Fibroblast of villous mesenchyme (primary cell): ENCODE measurements around the gene TCF25. TPM values are rescaled to one million over a fixed set of nuclear protein-coding genes. Genes with fewer than 3 reads are reported as not detected.

Source experiments
- DNase-seq: peaks from one replicate; pipeline ENCODE4 v3.0.0-alpha.2; 2010; ENCODE audit warnings: low read depth
- H3K4me3 ChIP-seq: 2 replicates; pipeline ENCODE4 v1.5.1; 2011; ENCODE audit warnings: low read depth, mild to moderate bottlenecking, low read length
- total RNA-seq: library from RNA; depleted of rRNA; stranded (reverse); fragments of >200 nt; gene quantifications from 2 replicates; pipeline ENCODE4 v1.2.3, GENCODE V29; 2012
- TF ChIP-seq, protein P1 (sequence below): IDR thresholded peaks from 2 replicates; pipeline ENCODE4 v1.5.1; 2012; ENCODE audit warnings: low read depth, mild to moderate bottlenecking, low read length; ENCODE audit not compliant: insufficient read depth

The TCF25 gene
- total RNA-seq, 1 donor = 188 TPM

- TF ChIP-seq, protein P1, sequence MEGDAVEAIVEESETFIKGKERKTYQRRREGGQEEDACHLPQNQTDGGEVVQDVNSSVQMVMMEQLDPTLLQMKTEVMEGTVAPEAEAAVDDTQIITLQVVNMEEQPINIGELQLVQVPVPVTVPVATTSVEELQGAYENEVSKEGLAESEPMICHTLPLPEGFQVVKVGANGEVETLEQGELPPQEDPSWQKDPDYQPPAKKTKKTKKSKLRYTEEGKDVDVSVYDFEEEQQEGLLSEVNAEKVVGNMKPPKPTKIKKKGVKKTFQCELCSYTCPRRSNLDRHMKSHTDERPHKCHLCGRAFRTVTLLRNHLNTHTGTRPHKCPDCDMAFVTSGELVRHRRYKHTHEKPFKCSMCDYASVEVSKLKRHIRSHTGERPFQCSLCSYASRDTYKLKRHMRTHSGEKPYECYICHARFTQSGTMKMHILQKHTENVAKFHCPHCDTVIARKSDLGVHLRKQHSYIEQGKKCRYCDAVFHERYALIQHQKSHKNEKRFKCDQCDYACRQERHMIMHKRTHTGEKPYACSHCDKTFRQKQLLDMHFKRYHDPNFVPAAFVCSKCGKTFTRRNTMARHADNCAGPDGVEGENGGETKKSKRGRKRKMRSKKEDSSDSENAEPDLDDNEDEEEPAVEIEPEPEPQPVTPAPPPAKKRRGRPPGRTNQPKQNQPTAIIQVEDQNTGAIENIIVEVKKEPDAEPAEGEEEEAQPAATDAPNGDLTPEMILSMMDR = no peak
- H3K4me3 ChIP-seq = no peak overlapping the region
- no peak for DNase-seq
Measured at GRCh38 chr16:89954462-89954861, 81.1 kb downstream of the TCF25 start.

DNA sequence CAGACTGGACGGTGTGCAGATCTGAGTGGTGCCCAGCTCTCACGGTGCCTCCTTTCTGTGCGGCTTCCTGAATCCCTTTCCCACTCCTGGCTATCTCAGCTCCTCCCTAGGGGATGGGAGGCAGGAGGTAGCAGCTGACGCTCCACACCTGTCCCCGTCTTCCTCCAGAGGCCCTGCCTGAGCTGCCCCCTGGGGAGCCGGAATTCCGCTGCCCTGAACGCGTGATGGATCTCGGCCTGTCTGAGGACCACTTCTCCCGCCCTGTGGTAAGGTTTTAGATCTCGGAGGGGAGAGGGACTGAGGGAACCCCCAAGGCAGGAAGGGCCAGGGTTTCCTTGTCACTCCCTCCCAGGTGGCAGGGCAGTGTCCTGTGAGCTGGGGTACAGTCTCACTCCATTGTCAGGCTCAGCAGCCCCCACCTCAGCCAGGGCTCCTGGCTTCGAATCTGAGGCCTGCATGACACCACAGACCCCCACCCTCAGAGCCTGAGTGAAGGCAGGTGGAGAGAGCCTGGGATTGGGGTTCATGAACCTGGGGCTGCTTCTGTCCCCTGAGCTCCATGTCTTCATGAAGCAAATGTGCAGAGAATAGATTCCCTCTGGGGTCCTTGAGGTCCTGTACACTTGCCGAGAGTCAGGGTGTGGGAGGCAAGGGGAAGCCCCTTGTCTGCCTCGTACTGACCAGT lies 81.8 kb downstream of the TCF25 start:
- no peak for DNase-seq
- TF ChIP-seq, protein P1 = no peak
- H3K4me3 ChIP-seq = no peak overlapping the region

- TF ChIP-seq, protein P1 = no peak
- no peak overlapping the region for H3K4me3 ChIP-seq
- DNase-seq = no peak
Measured at GRCh38 chr16:89956505-89957215, 83.3 kb downstream of the TCF25 start.

DNA sequence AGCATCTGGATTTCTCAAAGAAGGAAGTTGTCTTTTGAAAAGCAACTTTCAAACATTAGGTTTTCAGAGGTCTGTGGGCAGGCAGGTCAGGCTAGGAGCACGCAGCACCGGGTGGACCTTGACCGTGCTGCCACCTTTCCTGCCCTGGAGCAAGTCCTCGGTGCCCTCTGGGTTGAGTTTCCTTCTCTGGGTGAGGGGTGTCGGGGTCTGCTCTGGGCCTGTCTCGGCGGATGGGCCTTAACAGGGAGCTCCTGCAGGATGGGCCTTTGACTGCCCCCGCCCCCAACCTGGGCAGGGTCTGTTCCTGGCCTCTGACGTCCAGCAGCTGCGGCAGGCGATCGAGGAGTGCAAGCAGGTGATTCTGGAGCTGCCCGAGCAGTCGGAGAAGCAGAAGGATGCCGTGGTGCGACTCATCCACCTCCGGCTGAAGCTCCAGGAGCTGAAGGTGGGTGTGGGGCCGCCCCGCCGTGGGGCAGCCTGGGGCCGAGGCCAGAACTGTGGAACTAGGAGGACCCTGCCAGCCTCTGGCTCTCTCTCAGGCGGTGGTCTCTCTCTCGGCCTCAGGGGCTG lies 83.9 kb downstream of the TCF25 start:
- TF ChIP-seq, protein P1 = no peak
- no peak for DNase-seq
- no peak overlapping the region for H3K4me3 ChIP-seq

DNA sequence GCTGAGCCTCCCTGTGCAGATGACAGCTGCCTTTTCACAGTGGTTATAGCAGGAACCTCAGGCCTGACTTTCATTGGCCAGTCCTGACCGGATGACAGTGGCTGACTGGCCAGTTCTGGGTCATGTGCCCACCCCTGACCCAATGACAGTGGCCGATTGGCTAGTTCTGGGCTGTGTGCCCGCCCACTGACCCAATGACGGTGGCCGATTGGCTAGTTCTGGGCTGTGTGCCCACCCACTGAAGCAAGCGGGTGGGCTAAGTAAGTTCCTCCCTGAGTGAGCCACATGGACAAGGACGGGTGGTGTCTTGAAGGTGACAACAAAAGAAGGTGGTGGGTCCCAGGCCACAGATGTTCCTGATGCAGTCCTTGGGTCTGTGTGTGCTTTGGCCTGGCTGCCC lies 84.7 kb downstream of the TCF25 start:
- no peak overlapping the region for H3K4me3 ChIP-seq
- DNase-seq = peak; percentile 16
- TF ChIP-seq, protein P1 = no peak

DNA sequence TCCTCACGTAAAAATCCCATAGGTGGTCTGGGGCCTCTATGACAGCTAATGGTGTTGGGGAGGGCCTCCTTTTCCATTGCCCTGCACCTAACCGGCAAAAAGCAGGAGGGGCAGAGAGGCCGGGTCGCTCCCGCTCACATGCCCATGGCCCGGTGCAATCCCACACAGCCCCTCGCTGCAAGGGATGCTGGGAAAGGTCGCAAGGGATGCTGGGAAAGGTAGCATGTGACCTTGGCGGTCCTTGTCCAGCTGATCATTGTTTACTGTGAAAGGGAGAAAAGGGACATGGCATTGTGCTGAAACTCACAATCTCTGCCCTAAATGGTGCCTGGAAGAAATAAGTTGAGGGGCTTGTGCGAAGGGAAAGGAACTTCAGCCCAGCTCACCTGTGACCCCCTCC lies 85.2 kb downstream of the TCF25 start:
- no peak overlapping the region for H3K4me3 ChIP-seq
- TF ChIP-seq, protein P1 = no peak

More for the DNA sequence above, 85.2 kb downstream of the TCF25 start:
- DNase-seq = no peak
